Small intestine (tissue), 7 donors: ENCODE measurements around the gene GATA1. TPM values are rescaled to one million over a fixed set of nuclear protein-coding genes. Genes with fewer than 3 reads are reported as not detected.

Source experiments
- DNase-seq, 2 donors: peaks; one replicate each; pipeline versions ENCODE4 v3.0.0 to v3.0.0-alpha.2; 2013
- FAIRE-seq: peaks from 2 replicates; lab custom pipeline; 2012; peaks lifted over from hg19 to GRCh38; lab: Jason Lieb, UNC
- H3K27ac ChIP-seq, 3 donors: one replicate each; pipeline ENCODE4 v1.5.1; 2013; ENCODE audit warnings: low read length in 2 of 3, mild to moderate bottlenecking in 2 of 3, control low read depth in 1 of 3, inconsistent platforms in 1 of 3, low read depth in 1 of 3, moderate library complexity in 1 of 3
- H3K27me3 ChIP-seq, 3 donors: one replicate each; pipeline ENCODE4 v1.6.1; 2013; ENCODE audit warnings: low read length in 3 of 3, inconsistent platforms in 1 of 3; ENCODE audit not compliant: control insufficient read depth in 3 of 3, insufficient read depth in 3 of 3
- H3K36me3 ChIP-seq, 3 donors: one replicate each; pipeline ENCODE4 v1.6.1; 2013; ENCODE audit warnings: low read length in 3 of 3, inconsistent platforms in 1 of 3, low read depth in 1 of 3, mild to moderate bottlenecking in 1 of 3, moderate library complexity in 1 of 3; ENCODE audit not compliant: control insufficient read depth in 3 of 3, insufficient read depth in 2 of 3
- H3K4me1 ChIP-seq, 3 donors: one replicate each; pipeline ENCODE4 v1.6.1; 2013; ENCODE audit warnings: low read length in 2 of 3, inconsistent platforms in 1 of 3, low read depth in 1 of 3, mild to moderate bottlenecking in 1 of 3, moderate library complexity in 1 of 3; ENCODE audit not compliant: control insufficient read depth in 3 of 3, insufficient read depth in 2 of 3
- H3K4me3 ChIP-seq, 3 donors: one replicate each; pipeline ENCODE4 v1.5.1; 2013; ENCODE audit warnings: low read length in 3 of 3, control low read depth in 1 of 3, inconsistent platforms in 1 of 3, low read depth in 1 of 3, mild to moderate bottlenecking in 1 of 3, moderate library complexity in 1 of 3
- H3K9me3 ChIP-seq, 2 donors: one replicate each; pipeline ENCODE4 v1.6.1; 2013; ENCODE audit warnings: low read depth in 1 of 2, low read length in 1 of 2; ENCODE audit not compliant: control insufficient read depth in 2 of 2, insufficient read depth in 1 of 2
- WGBS, 3 donors: extraction: QIAGEN DNeasy Blood & Tissue Kit; methylation state at CpG; one replicate each; pipeline ENCODE4 v1.1.7; 2013; 5-methylcytosine and 5-hydroxymethylcytosine counted together
- polyA plus RNA-seq, 4 donors: library from polyadenylated mRNA; stranded (reverse) in 3 of 4; unstranded in 1 of 4; fragments of 200-250 nt in 3 of 4; fragments of 120-200 nt in 1 of 4; gene quantifications; one replicate each; pipeline versions ENCODE4 v1.2.1 to v1.2.3, GENCODE V29; 2013
- donor health status: healthy with polysubstance abuse.
- donor health status: control.
- donor health status: control.
- donor health status: Bipolar disorder and iron deficiency.
- donor health status: healthy.

The GATA1 gene
- polyA plus RNA-seq, 4 donors, result 0.09 to 0.32 TPM; not detected in 2

GRCh38 chrX:48786825-48787504 is 575 bp downstream of the GATA1 start:
- 61 to 74% (median 69%) methylated on average over 6 of the region's 6 CpGs for WGBS, 3 donors
- FAIRE-seq (no peak), DNase-seq (no peak)
- Histone ChIP-seq H3K27ac (no peak overlapping the region), H3K27me3 (no peaks in the 10 kb centered on the region), H3K9me3 (no peaks in the 10 kb centered on the region), H3K4me3 (no peak overlapping the region), H3K4me1 (no peaks in the 10 kb centered on the region), H3K36me3 (no peaks in the 10 kb centered on the region)

- 35 to 52% (median 45%) methylated on average over 15 to 17 of the region's 17 CpGs for WGBS, 3 donors
- FAIRE-seq, result no peak
- DNase-seq, result no peak
These were observed 1.4 kb downstream of the GATA1 start for GRCh38 chrX:48787505-48788443.

GRCh38 chrX:48789366-48790220 is 3.2 kb downstream of the GATA1 start:
- 53 to 69% (median 55%) methylated on average over 7 of the region's 7 CpGs for WGBS, 3 donors
- no peak overlapping the region for H3K4me3 ChIP-seq
- no peak overlapping the region for H3K27ac ChIP-seq
- no peaks in the 10 kb centered on the region for H3K36me3 ChIP-seq
- peaks cover 0 to 9% (median 0%) of the 10 kb centered on the region in 3 donors for H3K4me1 ChIP-seq
- H3K9me3 ChIP-seq, result no peaks in the 10 kb centered on the region
- FAIRE-seq (no peak), DNase-seq (no peak)
- no peaks in the 10 kb centered on the region for H3K27me3 ChIP-seq

More at GRCh38 chrX:48787505-48788443, 1.4 kb downstream of the GATA1 start:
- Histone ChIP-seq H3K4me1 (no peaks in the 10 kb centered on the region), H3K36me3 (no peaks in the 10 kb centered on the region), H3K4me3 (no peak overlapping the region), H3K9me3 (no peaks in the 10 kb centered on the region), H3K27me3 (no peaks in the 10 kb centered on the region), H3K27ac (no peak overlapping the region)

- Histone ChIP-seq H3K9me3 (no peaks in the 10 kb centered on the region), H3K27ac (no peak overlapping the region), H3K36me3 (no peaks in the 10 kb centered on the region), H3K4me1 (peaks cover 0 to 12% (median 0%) of the 10 kb centered on the region in 3 donors), H3K27me3 (no peaks in the 10 kb centered on the region), H3K4me3 (no peak overlapping the region)
- WGBS, 3 donors, result 62 to 72% (median 70%) methylated on average over 5 of the region's 5 CpGs
- FAIRE-seq, result no peak
- no peak for DNase-seq
These were observed 4.1 kb downstream of the GATA1 start for GRCh38 chrX:48790477-48790876.

GRCh38 chrX:48791063-48791820 is 4.9 kb downstream of the GATA1 start:
- H3K36me3 ChIP-seq, result no peaks in the 10 kb centered on the region
- no peak for FAIRE-seq
- no peak for DNase-seq
- no peak overlapping the region for H3K27ac ChIP-seq
- H3K4me3 ChIP-seq, result no peak overlapping the region
- H3K9me3 ChIP-seq, result no peaks in the 10 kb centered on the region
- H3K4me1 ChIP-seq, result peaks cover 0 to 17% (median 0%) of the 10 kb centered on the region in 3 donors
- no peaks in the 10 kb centered on the region for H3K27me3 ChIP-seq
- WGBS, 3 donors, result 84 to 92% (median 92%) methylated on average over 6 to 11 of the region's 11 CpGs

GRCh38 chrX:48792219-48792618 is 5.8 kb downstream of the GATA1 start:
- H3K36me3 ChIP-seq, result no peaks in the 10 kb centered on the region
- no peak for FAIRE-seq
- WGBS, 3 donors, result 77 to 94% (median 90%) methylated on average over 7 of the region's 7 CpGs

GRCh38 chrX:48793935-48794334 is 7.5 kb downstream of the GATA1 start:
- no peak for FAIRE-seq
- no peak overlapping the region for H3K4me3 ChIP-seq
- no peaks in the 10 kb centered on the region for H3K36me3 ChIP-seq
- no peaks in the 10 kb centered on the region for H3K27me3 ChIP-seq
- peaks cover 0 to 17% (median 0%) of the 10 kb centered on the region in 3 donors for H3K4me1 ChIP-seq
- WGBS, 3 donors, result 87 to 92% (median 89%) methylated on average over 3 to 4 of the region's 4 CpGs
- no peak for DNase-seq
- peak overlapping the region in 1 of 3 donors; percentile 72 for H3K27ac ChIP-seq
- H3K9me3 ChIP-seq, result no peaks in the 10 kb centered on the region

More at GRCh38 chrX:48792219-48792618, 5.8 kb downstream of the GATA1 start:
- H3K27ac ChIP-seq, result no peak overlapping the region
- H3K9me3 ChIP-seq, result no peaks in the 10 kb centered on the region
- H3K4me3 ChIP-seq, result no peak overlapping the region
- peaks cover 0 to 17% (median 0%) of the 10 kb centered on the region in 3 donors for H3K4me1 ChIP-seq
- H3K27me3 ChIP-seq, result no peaks in the 10 kb centered on the region
- no peak for DNase-seq
